ENCODE results near the gene PEX11G. TPM values are rescaled to one million over a fixed set of nuclear protein-coding genes. Genes with fewer than 3 reads are reported as not detected.

The PEX11G gene
- 1.0 TPM for polyA plus RNA-seq (2013, experiment 1 of 2; ENCODE audit: insufficient read length)
- polyA plus RNA-seq (2013, experiment 2 of 2; ENCODE audit: insufficient read length) = 0.88 TPM

- peak; percentile 80 for DNase-seq
Observed at GRCh38 chr19:7488736-7489353, at the start of gene PEX11G. Gene PEX11G, minus strand, starts transcription at chr19:7489035. Its CDS starts 25 bp downstream, at chr19:7489010.

- no peak for DNase-seq
Observed at GRCh38 chr19:7535998-7536695, 47.3 kb upstream of the PEX11G start.

GRCh38 chr19:7535047-7535997 is 46.5 kb upstream of the PEX11G start, which contains the start of gene PNPLA6:
Gene PNPLA6, plus strand, starts transcription at chr19:7535717. Its CDS starts 72 bp downstream, at chr19:7535789.
- DNase-seq = peak; percentile 91

DNA sequence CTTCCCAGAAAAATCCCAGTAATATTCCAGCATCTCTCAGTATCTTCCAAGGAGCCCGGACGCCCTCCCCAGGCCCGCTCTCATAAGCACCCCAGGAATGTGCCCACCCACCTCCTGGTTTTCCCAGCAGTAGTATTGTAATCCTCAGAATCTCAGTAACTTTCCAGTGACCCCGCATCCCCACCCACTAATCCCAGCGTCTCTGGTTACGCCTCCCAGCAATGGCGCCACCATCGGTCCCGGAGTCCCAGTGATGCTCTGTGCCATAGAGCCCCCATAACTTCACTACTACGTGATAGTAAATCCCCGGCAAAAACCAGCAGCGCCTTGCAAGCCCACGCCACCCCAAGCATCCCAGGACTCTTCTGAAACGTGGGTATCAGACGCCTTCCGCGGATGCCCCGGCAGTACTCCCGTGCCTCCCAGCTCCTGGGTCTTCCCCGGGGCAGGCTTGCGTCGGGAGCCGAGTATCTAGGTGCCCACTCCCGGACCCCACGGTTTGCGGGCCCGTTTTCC is 45.8 kb upstream of the PEX11G start:
- peak; percentile 85 for DNase-seq

- peak; percentile 89 for DNase-seq
Observed at GRCh38 chr19:7533925-7534480, 45.2 kb upstream of the PEX11G start.

DNA sequence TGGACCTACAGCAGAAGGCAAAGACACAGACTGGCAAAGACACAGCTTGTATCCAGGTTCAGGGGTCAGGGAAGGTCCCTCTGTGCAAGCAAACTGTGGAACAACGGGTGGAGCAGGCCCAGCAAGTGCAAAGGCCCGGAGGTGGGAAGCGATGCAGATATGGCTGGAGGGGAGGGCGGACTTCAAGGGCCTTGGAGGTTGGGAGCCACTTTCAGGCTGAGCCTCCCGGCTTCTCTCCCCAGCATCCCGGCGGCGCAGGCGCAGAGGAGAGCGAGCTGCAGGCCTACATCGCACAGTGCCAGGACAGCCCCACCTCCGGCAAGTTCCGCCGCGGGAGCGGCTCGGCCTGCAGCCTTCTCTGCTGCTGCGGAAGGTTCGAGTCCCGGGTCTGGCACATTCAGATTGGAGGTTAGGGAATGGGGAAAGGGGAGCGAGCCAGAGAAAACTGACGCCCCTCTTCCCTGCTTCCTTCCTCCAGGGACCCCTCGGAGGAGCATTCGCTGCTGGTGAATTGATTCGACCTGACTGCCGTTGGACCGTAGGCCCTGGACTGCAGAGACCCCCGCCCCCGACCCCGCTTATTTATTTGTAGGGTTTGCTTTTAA is 44.5 kb upstream of the PEX11G start:
- peak; percentile 63 for DNase-seq

DNA sequence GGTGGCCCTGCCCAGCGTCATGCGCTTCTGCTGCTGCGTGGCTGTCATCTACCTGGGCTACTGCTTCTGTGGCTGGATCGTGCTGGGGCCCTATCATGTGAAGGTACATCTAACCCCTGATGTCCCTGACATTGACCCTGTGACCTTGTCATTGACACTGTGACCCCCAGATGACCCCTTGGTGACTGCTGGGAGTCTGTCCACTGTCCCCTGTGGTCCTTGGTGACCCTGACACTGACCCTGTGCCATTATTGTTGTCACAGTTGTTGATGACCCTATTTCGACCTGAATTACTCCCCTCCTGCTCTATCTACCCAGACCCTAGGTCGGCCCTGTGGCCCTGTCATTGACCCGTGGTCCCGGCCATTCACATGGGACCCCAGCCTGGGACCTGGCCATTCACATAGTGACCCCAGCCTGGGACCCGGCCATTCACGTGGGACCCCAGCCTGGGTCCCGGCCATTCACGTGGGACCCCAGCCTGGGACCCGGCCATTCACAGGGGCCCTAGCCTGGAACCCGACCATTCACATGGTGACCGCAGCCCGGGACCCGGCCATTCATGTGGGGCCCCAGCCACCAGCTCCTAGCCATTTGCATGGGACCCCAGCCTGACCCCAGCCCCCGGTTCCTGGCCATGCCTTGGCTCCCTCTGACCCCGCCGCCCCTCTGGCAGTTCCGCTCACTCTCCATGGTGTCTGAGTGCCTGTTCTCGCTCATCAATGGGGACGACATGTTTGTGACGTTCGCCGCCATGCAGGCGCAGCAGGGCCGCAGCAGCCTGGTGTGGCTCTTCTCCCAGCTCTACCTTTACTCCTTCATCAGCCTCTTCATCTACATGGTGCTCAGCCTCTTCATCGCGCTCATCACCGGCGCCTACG is 41.0 kb upstream of the PEX11G start:
- no peak for DNase-seq

DNA sequence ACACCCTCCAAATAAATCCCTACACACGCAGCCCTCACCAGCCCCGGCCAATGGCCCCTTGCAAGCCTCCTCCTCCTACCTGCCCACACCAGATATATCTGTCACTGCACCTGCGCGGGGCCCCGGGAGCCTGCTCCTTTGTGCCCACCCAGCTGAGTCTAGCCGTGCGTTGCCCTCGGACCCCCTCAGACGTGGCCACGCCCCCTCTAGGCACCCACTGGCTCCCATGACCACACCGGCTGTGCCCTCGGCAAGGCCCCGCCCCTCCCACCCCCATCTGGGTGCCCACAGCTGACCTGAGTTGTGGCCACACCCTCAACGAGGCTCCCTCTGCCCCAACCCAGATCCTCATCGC is 40.4 kb upstream of the PEX11G start:
- DNase-seq = no peak

GRCh38 chr19:7528522-7529245 is 39.8 kb upstream of the PEX11G start:
- DNase-seq = no peak

GRCh38 chr19:7528192-7528519 is 39.3 kb upstream of the PEX11G start:
- DNase-seq = no peak

DNA sequence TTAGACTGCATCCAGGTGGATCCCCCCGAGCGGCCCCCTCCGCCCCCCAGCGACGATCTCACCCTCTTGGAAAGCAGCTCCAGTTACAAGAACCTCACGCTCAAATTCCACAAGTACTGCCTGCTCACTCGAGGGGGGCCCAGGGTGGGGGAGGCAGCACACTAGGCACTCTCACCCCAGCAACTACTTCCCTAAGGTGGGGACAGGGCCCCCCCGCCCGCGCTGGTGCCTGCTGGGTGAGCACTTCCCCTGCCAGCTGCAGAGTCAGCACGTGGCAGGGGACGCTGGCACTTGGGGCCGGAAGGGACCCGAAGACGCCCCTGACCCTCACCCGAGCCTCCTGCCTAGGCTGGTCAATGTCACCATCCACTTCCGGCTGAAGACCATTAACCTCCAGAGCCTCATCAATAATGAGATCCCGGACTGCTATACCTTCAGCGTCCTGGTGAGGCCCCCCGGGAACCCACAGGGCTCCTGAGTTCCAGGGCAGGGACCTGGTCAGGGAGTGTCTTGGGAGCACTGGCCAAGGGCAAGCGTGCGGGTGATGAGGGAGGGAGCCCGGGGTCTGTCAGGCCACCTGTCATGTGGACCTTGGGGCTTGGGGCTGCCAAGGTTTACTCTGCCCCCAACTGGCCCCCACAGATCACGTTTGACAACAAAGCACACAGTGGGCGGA is 38.8 kb upstream of the PEX11G start:
- DNase-seq = no peak

GRCh38 chr19:7526059-7526929 is 37.5 kb upstream of the PEX11G start:
- no peak for DNase-seq

- DNase-seq = no peak
Observed at GRCh38 chr19:7524992-7525739, 36.3 kb upstream of the PEX11G start.

DNA sequence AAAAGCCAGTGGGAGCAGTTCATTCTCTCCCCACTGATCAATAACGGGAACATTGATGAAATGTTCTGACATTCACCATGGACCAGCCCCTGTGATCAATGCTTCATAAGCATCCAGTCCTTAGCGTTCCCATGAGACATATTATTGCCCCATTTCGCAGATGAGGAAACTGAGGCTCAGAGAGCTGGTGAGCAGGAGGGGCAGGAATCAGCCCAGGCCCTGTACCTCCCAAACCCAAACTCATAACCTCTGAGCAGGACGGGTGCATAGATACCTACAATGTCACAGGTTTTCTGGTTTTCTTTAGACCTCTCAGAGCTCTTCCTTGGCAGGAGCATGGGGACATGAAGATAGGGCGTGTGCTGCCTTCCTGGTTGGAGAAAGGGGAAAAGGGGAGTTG is 35.7 kb upstream of the PEX11G start:
- DNase-seq = no peak

DNA sequence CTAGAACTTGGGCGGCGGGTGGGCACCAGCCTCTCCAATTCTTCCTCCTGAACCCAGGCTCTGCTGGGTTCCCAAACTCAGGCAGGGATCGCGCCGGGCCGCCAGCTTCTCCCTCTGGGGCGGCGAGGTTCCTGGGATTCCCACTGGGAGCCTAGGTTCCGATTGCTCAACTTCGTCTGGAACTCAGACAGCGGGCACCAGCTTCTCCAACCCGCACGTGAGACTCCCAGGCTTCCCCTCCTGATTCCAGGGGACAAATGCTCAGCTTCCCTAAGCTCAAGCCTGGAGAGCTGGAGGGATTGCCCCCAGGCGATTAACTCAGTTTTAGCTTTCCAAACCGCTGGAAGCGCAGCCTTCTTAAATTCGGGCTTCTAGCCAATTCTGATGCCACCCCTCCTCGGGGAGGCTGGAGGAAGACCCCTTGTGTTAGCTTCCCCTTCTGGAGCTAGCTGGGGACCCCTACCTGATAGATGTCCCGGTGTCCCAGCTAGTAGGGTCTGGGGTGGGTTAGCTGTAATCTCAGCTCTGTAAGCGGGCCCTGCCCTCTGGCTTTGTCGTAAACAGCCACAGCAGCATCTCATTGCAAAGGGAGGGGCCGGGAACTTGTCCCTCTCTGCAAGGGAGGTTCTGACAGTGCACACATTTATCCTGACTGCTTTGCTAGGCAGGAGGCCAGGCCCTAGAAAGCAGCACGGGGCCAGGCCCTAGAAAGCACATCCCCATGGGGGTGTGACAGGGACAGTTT is 34.3 kb upstream of the PEX11G start:
- DNase-seq = no peak

DNA sequence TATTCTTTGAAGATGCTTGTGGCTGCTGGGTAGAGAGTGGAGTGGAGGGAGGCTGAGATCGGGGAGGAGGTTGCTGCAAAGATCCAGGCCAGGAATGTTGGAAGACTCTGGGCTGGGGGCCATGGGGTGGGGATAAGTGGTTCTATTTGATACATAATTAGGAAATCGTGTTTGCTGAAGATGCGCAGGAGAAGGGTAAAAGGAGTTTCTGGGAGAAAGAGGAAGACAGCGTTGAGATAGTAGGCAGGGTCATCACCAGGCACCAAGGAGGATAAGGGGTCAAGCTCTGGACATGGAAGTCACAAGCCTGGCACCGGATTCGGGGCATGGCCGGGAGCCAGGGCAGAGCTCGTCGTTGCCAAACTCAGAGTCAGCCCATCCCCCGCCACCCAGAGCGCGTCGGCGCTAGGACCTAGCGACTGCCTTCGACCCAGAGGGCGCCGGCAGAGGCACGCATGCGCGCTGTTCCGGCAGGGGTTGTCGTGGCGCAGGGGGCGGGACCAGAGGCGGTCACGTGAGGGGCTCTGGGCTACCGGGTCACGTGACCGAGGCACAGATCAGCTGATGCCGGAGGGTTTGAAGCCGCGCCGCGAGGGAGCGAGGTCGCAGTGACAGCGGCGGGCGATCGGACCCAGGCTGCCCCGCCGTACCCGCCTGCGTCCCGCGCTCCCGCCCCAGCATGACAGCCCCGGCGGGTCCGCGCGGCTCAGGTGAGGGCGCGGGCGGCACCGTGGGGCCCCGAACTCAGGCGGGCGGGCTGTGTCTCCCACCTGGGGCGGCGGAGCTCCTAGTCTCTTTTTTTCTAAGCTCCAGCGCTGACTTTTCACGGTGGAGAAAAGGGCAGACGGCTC is 33.5 kb upstream of the PEX11G start, which contains the start of gene MCOLN1:
MCOLN1 (plus strand) TSS at position 553 of the 851 bp plus-strand sequence; CDS start at position 680, 127 bp downstream.
- DNase-seq = peak; percentile 96

Data from fibroblast of skin of back (primary cell).